ENCODE results near the gene RSPO3.

Gene RSPO3

GRCh38 chr6:127136786-127137185 is 18.3 kb downstream of the RSPO3 start:
- Histone ChIP-seq H3K4me2 (ENCODE audit: low read length) (no peak overlapping the region), H3K79me2 (ENCODE audit: control insufficient read depth, low read length) (no peaks in the 10 kb centered on the region), H3F3A (ENCODE audit: control insufficient read depth, insufficient read depth) (no peaks in the 10 kb centered on the region), H3K27me3 (ENCODE audit: control insufficient read depth, low read length) (no peaks in the 10 kb centered on the region), H3K4me3 (ENCODE audit: low read length) (no peak overlapping the region), H3K27ac (ENCODE audit: low read depth, low read length) (no peak overlapping the region), H3K4me1 (ENCODE audit: control insufficient read depth, low read length) (no peaks in the 10 kb centered on the region), H4K20me1 (ENCODE audit: control insufficient read depth, insufficient read depth, low read depth, low read length) (no peaks in the 10 kb centered on the region), H3K9me2 (replicated peaks; ENCODE audit: control insufficient read depth, low read length) (no peaks in the 10 kb centered on the region), H3K36me3 (ENCODE audit: control insufficient read depth, low read length) (no peaks in the 10 kb centered on the region), H3K9me3 (ENCODE audit: control insufficient read depth, insufficient read depth, low read length) (no peaks in the 10 kb centered on the region)
- TF ChIP-seq CTCF (IDR thresholded peaks at IDR 0.05; ENCODE audit: low read depth, low read length, poor library complexity, severe bottlenecking), result no peak
- TF ChIP-seq EZH2phosphoT487 (IDR thresholded peaks at IDR 0.05; ENCODE audit: borderline replicate concordance, low read length), result no peak

- Histone ChIP-seq H3K36me3 (ENCODE audit: control insufficient read depth, low read length) (no peaks in the 10 kb centered on the region), H3K9me3 (ENCODE audit: control insufficient read depth, insufficient read depth, low read length) (no peaks in the 10 kb centered on the region), H3K4me1 (ENCODE audit: control insufficient read depth, low read length) (no peaks in the 10 kb centered on the region), H3F3A (ENCODE audit: control insufficient read depth, insufficient read depth) (no peaks in the 10 kb centered on the region), H4K20me1 (ENCODE audit: control insufficient read depth, insufficient read depth, low read depth, low read length) (no peaks in the 10 kb centered on the region), H3K79me2 (ENCODE audit: control insufficient read depth, low read length) (no peaks in the 10 kb centered on the region), H3K9me2 (replicated peaks; ENCODE audit: control insufficient read depth, low read length) (no peaks in the 10 kb centered on the region), H3K4me2 (ENCODE audit: low read length) (no peak overlapping the region), H3K27ac (ENCODE audit: low read depth, low read length) (no peak overlapping the region), H3K27me3 (ENCODE audit: control insufficient read depth, low read length) (peaks cover 5% of the 10 kb centered on the region; the same call in 1 of the 2 replicates), H3K4me3 (ENCODE audit: low read length) (no peak overlapping the region)
- no peak for TF ChIP-seq EZH2phosphoT487 (IDR thresholded peaks at IDR 0.05; ENCODE audit: borderline replicate concordance, low read length)
- TF ChIP-seq CTCF (IDR thresholded peaks at IDR 0.05; ENCODE audit: low read depth, low read length, poor library complexity, severe bottlenecking), result no peak
Measured at GRCh38 chr6:127146932-127147331, 28.5 kb downstream of the RSPO3 start.

- H4K20me1 ChIP-seq (ENCODE audit: control insufficient read depth, insufficient read depth, low read depth, low read length), result no peaks in the 10 kb centered on the region
- no peaks in the 10 kb centered on the region for H3K9me2 ChIP-seq (replicated peaks; ENCODE audit: control insufficient read depth, low read length)
- H3K4me2 ChIP-seq (ENCODE audit: low read length), result no peak overlapping the region
- H3K4me3 ChIP-seq (ENCODE audit: low read length), result no peak overlapping the region
- H3F3A ChIP-seq (ENCODE audit: control insufficient read depth, insufficient read depth), result no peaks in the 10 kb centered on the region
- no peak for TF ChIP-seq EZH2phosphoT487 (IDR thresholded peaks at IDR 0.05; ENCODE audit: borderline replicate concordance, low read length)
- TF ChIP-seq CTCF (IDR thresholded peaks at IDR 0.05; ENCODE audit: low read depth, low read length, poor library complexity, severe bottlenecking), result no peak
- H3K27me3 ChIP-seq (ENCODE audit: control insufficient read depth, low read length), result peaks cover 5% of the 10 kb centered on the region; the same call in 1 of the 2 replicates
- no peaks in the 10 kb centered on the region for H3K9me3 ChIP-seq (ENCODE audit: control insufficient read depth, insufficient read depth, low read length)
- no peak overlapping the region for H3K27ac ChIP-seq (ENCODE audit: low read depth, low read length)
- H3K79me2 ChIP-seq (ENCODE audit: control insufficient read depth, low read length), result no peaks in the 10 kb centered on the region
- H3K4me1 ChIP-seq (ENCODE audit: control insufficient read depth, low read length), result no peaks in the 10 kb centered on the region
- no peaks in the 10 kb centered on the region for H3K36me3 ChIP-seq (ENCODE audit: control insufficient read depth, low read length)
Measured at GRCh38 chr6:127147534-127147933, 29.1 kb downstream of the RSPO3 start.

- no peaks in the 10 kb centered on the region for H3K36me3 ChIP-seq (ENCODE audit: control insufficient read depth, low read length)
- no peaks in the 10 kb centered on the region for H4K20me1 ChIP-seq (ENCODE audit: control insufficient read depth, insufficient read depth, low read depth, low read length)
- H3K4me1 ChIP-seq (ENCODE audit: control insufficient read depth, low read length), result no peaks in the 10 kb centered on the region
- no peaks in the 10 kb centered on the region for H3K9me2 ChIP-seq (replicated peaks; ENCODE audit: control insufficient read depth, low read length)
- H3F3A ChIP-seq (ENCODE audit: control insufficient read depth, insufficient read depth), result no peaks in the 10 kb centered on the region
- TF ChIP-seq EZH2phosphoT487 (IDR thresholded peaks at IDR 0.05; ENCODE audit: borderline replicate concordance, low read length) (no peak), CTCF (IDR thresholded peaks at IDR 0.05; ENCODE audit: low read depth, low read length, poor library complexity, severe bottlenecking) (no peak)
- H3K27me3 ChIP-seq (ENCODE audit: control insufficient read depth, low read length), result peaks cover 8% of the 10 kb centered on the region
- H3K4me2 ChIP-seq (ENCODE audit: low read length), result no peak overlapping the region
- H3K4me3 ChIP-seq (ENCODE audit: low read length), result no peak overlapping the region
- no peaks in the 10 kb centered on the region for H3K9me3 ChIP-seq (ENCODE audit: control insufficient read depth, insufficient read depth, low read length)
- H3K27ac ChIP-seq (ENCODE audit: low read depth, low read length), result no peak overlapping the region
- H3K79me2 ChIP-seq (ENCODE audit: control insufficient read depth, low read length), result no peaks in the 10 kb centered on the region
Measured at GRCh38 chr6:127148511-127148910, 30.0 kb downstream of the RSPO3 start.

Measured in DOHH2 (cell line).